GM21619 (cell line): ENCODE data around the gene OTULINL.
"Not testable (repeated sequence)": the region's sequence is repeated elsewhere in the genome, so short reads cannot be mapped to it uniquely, and the experiment has no call there.

Experiments used
- ATAC-seq: cut with Tn5 transposase; IDR thresholded peaks from one replicate; pipeline ENCODE4 v1.9.1; 2021; ENCODE audit not compliant: unreplicated experiment

OTULINL gene

GRCh38 chr5:14581106-14581890 is at the start of gene OTULINL:
Gene OTULINL (plus strand): TSS chr5:14581792. CDS start chr5:14581895, 103 bp downstream.
- ATAC-seq, result peak; percentile 97

- no peak for ATAC-seq
Observed at GRCh38 chr5:14532180-14532579, 49.4 kb upstream of the OTULINL start.

GRCh38 chr5:14534773-14535172 is 46.8 kb upstream of the OTULINL start:
- no peak for ATAC-seq

- ATAC-seq, result no peak
Observed at GRCh38 chr5:14545308-14545707, 36.3 kb upstream of the OTULINL start.

GRCh38 chr5:14545862-14546261 is 35.7 kb upstream of the OTULINL start:
- ATAC-seq, result no peak

GRCh38 chr5:14547666-14548065 is 33.9 kb upstream of the OTULINL start:
- no peak for ATAC-seq

- no peak for ATAC-seq
Observed at GRCh38 chr5:14551211-14551610, 30.4 kb upstream of the OTULINL start.

- no peak for ATAC-seq
Observed at GRCh38 chr5:14552017-14552416, 29.6 kb upstream of the OTULINL start.

GRCh38 chr5:14554288-14554687 is 27.3 kb upstream of the OTULINL start:
- not testable (repeated sequence) for ATAC-seq

- ATAC-seq, result no peak
Observed at GRCh38 chr5:14556015-14556414, 25.6 kb upstream of the OTULINL start.

GRCh38 chr5:14557203-14557770 is 24.3 kb upstream of the OTULINL start:
- ATAC-seq, result no peak

- ATAC-seq, result no peak
Observed at GRCh38 chr5:14557791-14558415, 23.7 kb upstream of the OTULINL start.

- no peak for ATAC-seq
Observed at GRCh38 chr5:14560091-14560595, 21.4 kb upstream of the OTULINL start.

GRCh38 chr5:14561741-14562140 is 19.9 kb upstream of the OTULINL start:
- no peak for ATAC-seq

GRCh38 chr5:14568333-14568732 is 13.3 kb upstream of the OTULINL start:
- no peak for ATAC-seq

- no peak for ATAC-seq
Observed at GRCh38 chr5:14569948-14570691, 11.5 kb upstream of the OTULINL start.

GRCh38 chr5:14571901-14572300 is 9.7 kb upstream of the OTULINL start:
- no peak for ATAC-seq

- ATAC-seq, result no peak
Observed at GRCh38 chr5:14572385-14572784, 9.2 kb upstream of the OTULINL start.

- ATAC-seq, result no peak
Observed at GRCh38 chr5:14572836-14573235, 8.8 kb upstream of the OTULINL start.

- no peak for ATAC-seq
Observed at GRCh38 chr5:14574096-14574495, 7.5 kb upstream of the OTULINL start.

- ATAC-seq, result no peak
Observed at GRCh38 chr5:14574891-14575508, 6.6 kb upstream of the OTULINL start.
